ENCODE measurements around the gene DAO.
A peak's percentile ranks its signal among the peaks of the same experiment; 100 is the strongest.
"Not testable (repeated sequence)": the region's sequence is repeated elsewhere in the genome, so short reads cannot be mapped to it uniquely, and the experiment has no call there.

DAO gene

GRCh38 chr12:108854451-108855283 lies 25.2 kb upstream of the DAO start:
- H3K27ac ChIP-seq: peak overlapping the region; percentile 97
- peak; percentile 84 for DNase-seq (ENCODE audit: low spot score)
- TF ChIP-seq CTCF (conservative IDR thresholded peaks at IDR 0.05; ENCODE audit: low read depth): no peak
- POLR2A ChIA-PET (ENCODE audit: low non-redundant PET): no interaction called here
- CTCF ChIA-PET: no interaction called here

- ChIA-PET POLR2A (ENCODE audit: low non-redundant PET) (no interaction called here), CTCF (no interaction called here)
- DNase-seq (ENCODE audit: low spot score): no peak
- TF ChIP-seq CTCF (conservative IDR thresholded peaks at IDR 0.05; ENCODE audit: low read depth): no peak
- peak overlapping the region; percentile 97 for H3K27ac ChIP-seq
Observed at GRCh38 chr12:108855284-108856169, 24.4 kb upstream of the DAO start.

- DNase-seq (ENCODE audit: low spot score): no peak
- H3K27ac ChIP-seq: peak overlapping the region; percentile 96
- CTCF ChIA-PET: no interaction called here
- POLR2A ChIA-PET (ENCODE audit: low non-redundant PET): no interaction called here
- TF ChIP-seq CTCF (conservative IDR thresholded peaks at IDR 0.05; ENCODE audit: low read depth): no peak
Observed at GRCh38 chr12:108856170-108856427, 23.8 kb upstream of the DAO start.

GRCh38 chr12:108856428-108857157 lies 23.3 kb upstream of the DAO start:
- ChIA-PET POLR2A (ENCODE audit: low non-redundant PET) (interaction anchor here (0.5 to 0.9 kb wide), 2 partner anchors 41 to 42 kb away, joined by 3 to 4 read pairs; no protein-coding TSS in a partner anchor), CTCF (no interaction called here)
- peak overlapping the region; percentile 96 for H3K27ac ChIP-seq
- DNase-seq (ENCODE audit: low spot score): no peak
- no peak for TF ChIP-seq CTCF (conservative IDR thresholded peaks at IDR 0.05; ENCODE audit: low read depth)

- ChIA-PET POLR2A (ENCODE audit: low non-redundant PET) (interaction anchor here (0.5 to 0.9 kb wide), 2 partner anchors 41 to 42 kb away, joined by 3 to 4 read pairs; no protein-coding TSS in a partner anchor), CTCF (interaction anchor here (0.6 kb wide), 1 partner anchor 571 kb away, joined by 7 read pairs; no protein-coding TSS in a partner anchor)
- DNase-seq (ENCODE audit: low spot score): no peak
- H3K27ac ChIP-seq: peak overlapping the region; percentile 96
- no peak for TF ChIP-seq CTCF (conservative IDR thresholded peaks at IDR 0.05; ENCODE audit: low read depth)
Observed at GRCh38 chr12:108857158-108857407, 22.8 kb upstream of the DAO start.

GRCh38 chr12:108858311-108859074 lies 21.4 kb upstream of the DAO start:
- ChIA-PET POLR2A (ENCODE audit: low non-redundant PET) (no interaction called here), CTCF (interaction anchor here (0.7 kb wide), 1 partner anchor 16 kb away, joined by 3 read pairs; no protein-coding TSS in a partner anchor)
- DNase-seq (ENCODE audit: low spot score): no peak
- H3K27ac ChIP-seq: peak overlapping the region; percentile 96
- no peak for TF ChIP-seq CTCF (conservative IDR thresholded peaks at IDR 0.05; ENCODE audit: low read depth)

GRCh38 chr12:108859141-108859922 lies 20.6 kb upstream of the DAO start:
- H3K27ac ChIP-seq; DNase-seq (ENCODE audit: low spot score); POLR2A ChIA-PET (ENCODE audit: low non-redundant PET): not testable (repeated sequence)
- CTCF ChIA-PET: interaction anchor here (0.6 to 0.7 kb wide), 2 partner anchors 98 to 100 kb away, joined by 3 to 4 read pairs; no protein-coding TSS in a partner anchor

All from RWPE1 (cell line).